ENCODE measurements around the gene RAET1L.
A peak's percentile ranks its signal among the peaks of the same experiment; 100 is the strongest.
"Not testable (repeated sequence)": the region's sequence is repeated elsewhere in the genome, so short reads cannot be mapped to it uniquely, and the experiment has no call there.

Gene RAET1L

GRCh38 chr6:150015281-150016001, 9.9 kb downstream of the RAET1L start:
- not testable (repeated sequence) for DNase-seq

- DNase-seq = not testable (repeated sequence)
Observed at GRCh38 chr6:150014623-150015280, 10.6 kb downstream of the RAET1L start.

GRCh38 chr6:150013785-150014622, 11.3 kb downstream of the RAET1L start:
- DNase-seq = not testable (repeated sequence)

GRCh38 chr6:150012846-150013784, 12.2 kb downstream of the RAET1L start:
- not testable (repeated sequence) for DNase-seq

- DNase-seq = no peak
Observed at GRCh38 chr6:150008588-150008987, 16.7 kb downstream of the RAET1L start.

GRCh38 chr6:150006961-150007464, 18.3 kb downstream of the RAET1L start:
- DNase-seq = peak; percentile 6 to 16

- no peak for DNase-seq
Observed at GRCh38 chr6:150005761-150006651, 19.3 kb downstream of the RAET1L start.

GRCh38 chr6:150004783-150005717, 20.3 kb downstream of the RAET1L start:
- peak; percentile 77 to 88 for DNase-seq

- no peak for DNase-seq
Observed at GRCh38 chr6:150004101-150004782, 21.1 kb downstream of the RAET1L start.

GRCh38 chr6:150003599-150003998, 21.7 kb downstream of the RAET1L start:
- DNase-seq = not testable (repeated sequence)

- no peak for DNase-seq
Observed at GRCh38 chr6:150002710-150003109, 22.6 kb downstream of the RAET1L start.

GRCh38 chr6:150001295-150002008, 23.9 kb downstream of the RAET1L start:
- DNase-seq = no peak

GRCh38 chr6:149999636-150000035, 25.7 kb downstream of the RAET1L start:
- DNase-seq = no peak

- no peak for DNase-seq
Observed at GRCh38 chr6:149995971-149996370, 29.4 kb downstream of the RAET1L start.

GRCh38 chr6:149995235-149995750, 30.0 kb downstream of the RAET1L start:
- DNase-seq = no peak

- DNase-seq = no peak
Observed at GRCh38 chr6:149991838-149992237, 33.5 kb downstream of the RAET1L start.

GRCh38 chr6:149991472-149991795, 33.9 kb downstream of the RAET1L start:
- DNase-seq = peak; percentile 19
